ENCODE data around the gene IRF2BP2.

IRF2BP2 gene

GRCh38 chr1:234617131-234617985 lies 7.4 kb upstream of the IRF2BP2 start:
- Histone ChIP-seq H3K4me3 (ENCODE audit: low read depth, low read length) (no peak overlapping the region), H3K27ac (ENCODE audit: extremely low read depth, low read depth, low read length) (no peak overlapping the region), H3K9me3 (ENCODE audit: control insufficient read depth, insufficient read depth, low read depth, low read length) (no peaks in the 10 kb centered on the region), H3K4me1 (ENCODE audit: control insufficient read depth, insufficient read depth, low read length) (peaks cover 38% of the 10 kb centered on the region), H3K36me3 (ENCODE audit: control insufficient read depth in 2 of 2, insufficient read depth in 1 of 2, low read length in 2 of 2) (no peaks in the 10 kb centered on the region)
- TF ChIP-seq HIC1 (tag by site-specific recombination; IDR thresholded peaks at IDR 0.05) (0 out of 2 replicates have a peak, but pooled peaks have one; percentile 10), GLI4 (tag by site-specific recombination; IDR thresholded peaks at IDR 0.05) (no peak), ZFP69B (tag by site-specific recombination; IDR thresholded peaks at IDR 0.05) (no peak), KLF10 (tag by site-specific recombination; IDR thresholded peaks at IDR 0.05) (no peak), ZNF449 (tag by site-specific recombination; IDR thresholded peaks at IDR 0.05) (0 out of 2 replicates have a peak, but pooled peaks have one; percentile 15), INSM2 (tag by site-specific recombination; IDR thresholded peaks at IDR 0.05) (no peak), ZNF324 (tag by site-specific recombination; IDR thresholded peaks at IDR 0.05) (no peak)
- POLR2A ChIA-PET, result interaction anchor here (0.5 to 1.4 kb wide), 2 partner anchors 107 to 127 kb away, joined by 4 read pairs; no protein-coding TSS in a partner anchor
- CTCF ChIA-PET, result interaction anchor here (0.7 to 1.6 kb wide), 3 partner anchors 130 to 466 kb away, joined by 3 to 6 read pairs (median 4); no protein-coding TSS in a partner anchor

GRCh38 chr1:234616644-234617043 lies 6.7 kb upstream of the IRF2BP2 start:
- H3K4me1 ChIP-seq (ENCODE audit: control insufficient read depth, insufficient read depth, low read length), result peaks cover 40% of the 10 kb centered on the region
- no peak overlapping the region for H3K27ac ChIP-seq (ENCODE audit: extremely low read depth, low read depth, low read length)
- no peaks in the 10 kb centered on the region for H3K36me3 ChIP-seq (ENCODE audit: control insufficient read depth in 2 of 2, insufficient read depth in 1 of 2, low read length in 2 of 2)
- H3K9me3 ChIP-seq (ENCODE audit: control insufficient read depth, insufficient read depth, low read depth, low read length), result no peaks in the 10 kb centered on the region
- CTCF ChIA-PET, result interaction anchor here (0.6 to 1.6 kb wide), 6 partner anchors 108 to 1163 kb away, joined by 3 to 6 read pairs (median 4); no protein-coding TSS in a partner anchor
- H3K4me3 ChIP-seq (ENCODE audit: low read depth, low read length), result no peak overlapping the region
- TF ChIP-seq ZNF514 (tag by site-specific recombination; IDR thresholded peaks at IDR 0.05), result no peak
- no peak for TF ChIP-seq HOXC10 (CRISPR knock-in tag; IDR thresholded peaks at IDR 0.05)
- TF ChIP-seq ZNF664 (tag by site-specific recombination; IDR thresholded peaks at IDR 0.05), result no peak
- TF ChIP-seq ZBTB7A (tag by site-specific recombination; IDR thresholded peaks at IDR 0.05; ENCODE audit: low read depth), result no peak
- TF ChIP-seq TRIM28 (IDR thresholded peaks at IDR 0.05; ENCODE audit: borderline replicate concordance, low read length), result no peak
- no peak for TF ChIP-seq ZBTB48 (tag by site-specific recombination; IDR thresholded peaks at IDR 0.05)
- TF ChIP-seq ZNF623 (tag by site-specific recombination; IDR thresholded peaks at IDR 0.05), result no peak
- no peak for TF ChIP-seq SCRT1 (tag by site-specific recombination; IDR thresholded peaks at IDR 0.05; ENCODE audit: borderline replicate concordance)
- TF ChIP-seq ZNF354C (tag by site-specific recombination; IDR thresholded peaks at IDR 0.05; ENCODE audit: borderline replicate concordance, low read depth), result no peak
- no peak for TF ChIP-seq ZNF621 (tag by site-specific recombination; IDR thresholded peaks at IDR 0.05)
- TF ChIP-seq ZNF26 (tag by site-specific recombination; IDR thresholded peaks at IDR 0.05), result no peak
- no peak for TF ChIP-seq MEIS1 (CRISPR knock-in tag; IDR thresholded peaks at IDR 0.05; ENCODE audit: borderline replicate concordance)
- POLR2A ChIA-PET, result interaction anchor here (0.5 to 1.4 kb wide), 2 partner anchors 108 to 128 kb away, joined by 4 read pairs; no protein-coding TSS in a partner anchor

Measured in HEK293 (cell line).